ENCODE measurements around the gene FERD3L. TPM values are rescaled to one million over a fixed set of nuclear protein-coding genes. Genes with fewer than 3 reads are reported as not detected.
"Not testable (repeated sequence)": the region's sequence is repeated elsewhere in the genome, so short reads cannot be mapped to it uniquely, and the experiment has no call there.

Gene FERD3L
- 0.86 TPM for total RNA-seq

GRCh38 chr7:19144661-19145433 is at the start of gene FERD3L:
TSS of gene FERD3L (minus strand) at chr7:19145421. CDS start at chr7:19145362, 59 bp downstream.
- DNase-seq (ENCODE audit: low spot score), result no peak

- not testable (repeated sequence) for DNase-seq (ENCODE audit: low spot score)
Observed at GRCh38 chr7:19194417-19194816, 49.2 kb upstream of the FERD3L start.

- no peak for DNase-seq (ENCODE audit: low spot score)
Observed at GRCh38 chr7:19181634-19182033, 36.4 kb upstream of the FERD3L start.

- DNase-seq (ENCODE audit: low spot score), result no peak
Observed at GRCh38 chr7:19178595-19178994, 33.4 kb upstream of the FERD3L start.

GRCh38 chr7:19177269-19177668 is 32.0 kb upstream of the FERD3L start:
- no peak for DNase-seq (ENCODE audit: low spot score)

GRCh38 chr7:19175241-19175640 is 30.0 kb upstream of the FERD3L start:
- no peak for DNase-seq (ENCODE audit: low spot score)

GRCh38 chr7:19161671-19162070 is 16.4 kb upstream of the FERD3L start:
- DNase-seq (ENCODE audit: low spot score), result no peak

GRCh38 chr7:19146699-19147098 is 1.5 kb upstream of the FERD3L start:
- DNase-seq (ENCODE audit: low spot score), result no peak

GRCh38 chr7:19145434-19146115 is 354 bp upstream of the FERD3L start:
- no peak for DNase-seq (ENCODE audit: low spot score)

- no peak for DNase-seq (ENCODE audit: low spot score)
Observed at GRCh38 chr7:19143881-19144574, 1.2 kb downstream of the FERD3L start.

- DNase-seq (ENCODE audit: low spot score), result no peak
Observed at GRCh38 chr7:19139706-19140327, 5.4 kb downstream of the FERD3L start.

GRCh38 chr7:19133886-19134285 is 11.3 kb downstream of the FERD3L start:
- DNase-seq (ENCODE audit: low spot score), result no peak

- no peak for DNase-seq (ENCODE audit: low spot score)
Observed at GRCh38 chr7:19133390-19133789, 11.8 kb downstream of the FERD3L start.

- DNase-seq (ENCODE audit: low spot score), result no peak
Observed at GRCh38 chr7:19128856-19129255, 16.4 kb downstream of the FERD3L start.

GRCh38 chr7:19121977-19122588 is 23.1 kb downstream of the FERD3L start:
- DNase-seq (ENCODE audit: low spot score), result no peak

GRCh38 chr7:19119870-19120486 is 25.2 kb downstream of the FERD3L start:
- no peak for DNase-seq (ENCODE audit: low spot score)

GRCh38 chr7:19119372-19119771 is 25.8 kb downstream of the FERD3L start:
- no peak for DNase-seq (ENCODE audit: low spot score)

- no peak for DNase-seq (ENCODE audit: low spot score)
Observed at GRCh38 chr7:19118636-19119371, 26.4 kb downstream of the FERD3L start.

GRCh38 chr7:19117870-19118608 is 27.2 kb downstream of the FERD3L start:
- no peak for DNase-seq (ENCODE audit: low spot score)
